Hematopoietic multipotent progenitor cell treated with erythropoietin and hydrocortisone succinate and interleukin-3 and kit ligand, for 4 days (in vitro differentiated cells): Measurements from ENCODE around the gene EXOC4.

Experiments
- DNase-seq: peaks from one replicate; pipeline ENCODE4 v3.0.0-alpha.2; 2015

EXOC4 gene

DNA sequence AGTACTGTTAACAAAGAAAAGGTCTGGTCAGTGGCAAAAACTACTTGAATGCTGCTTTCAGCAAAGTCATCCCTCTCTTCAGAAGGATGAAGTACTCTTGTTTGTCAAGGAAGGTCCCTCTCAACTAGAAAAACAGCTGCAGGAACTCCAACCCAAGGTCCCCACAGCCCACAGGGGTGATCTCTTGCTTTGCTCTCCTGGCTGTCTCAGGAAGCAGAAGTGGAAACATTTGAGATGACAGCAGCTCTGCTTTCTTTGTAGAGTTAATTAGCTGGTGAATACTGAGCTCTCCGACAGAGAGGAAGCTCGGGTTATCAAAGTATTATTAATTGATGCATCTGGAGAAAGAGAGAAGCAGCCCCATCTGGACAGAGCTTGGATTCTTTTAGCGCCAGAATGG is 848.8 kb downstream of the EXOC4 start:
- peak; percentile 40 for DNase-seq

DNA sequence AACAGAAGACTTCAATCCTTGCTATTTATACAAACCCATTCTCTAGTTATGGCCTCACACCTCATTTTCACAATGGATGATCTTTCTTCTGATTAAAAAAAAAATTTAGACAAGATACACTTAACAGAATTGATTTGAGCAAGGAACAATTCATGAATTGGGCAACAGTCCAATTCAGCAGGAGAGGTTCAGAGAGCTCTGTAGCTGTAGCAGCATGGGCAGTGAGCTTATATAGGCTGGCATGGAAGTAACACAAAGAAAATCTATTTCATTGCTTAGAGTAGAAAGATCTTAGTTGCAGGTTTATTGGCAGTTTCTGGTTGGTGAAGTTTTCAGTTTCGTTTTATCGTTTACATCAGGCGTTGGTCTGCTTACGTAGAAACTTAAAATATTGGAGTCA is 851.3 kb downstream of the EXOC4 start:
- DNase-seq: no peak

DNA sequence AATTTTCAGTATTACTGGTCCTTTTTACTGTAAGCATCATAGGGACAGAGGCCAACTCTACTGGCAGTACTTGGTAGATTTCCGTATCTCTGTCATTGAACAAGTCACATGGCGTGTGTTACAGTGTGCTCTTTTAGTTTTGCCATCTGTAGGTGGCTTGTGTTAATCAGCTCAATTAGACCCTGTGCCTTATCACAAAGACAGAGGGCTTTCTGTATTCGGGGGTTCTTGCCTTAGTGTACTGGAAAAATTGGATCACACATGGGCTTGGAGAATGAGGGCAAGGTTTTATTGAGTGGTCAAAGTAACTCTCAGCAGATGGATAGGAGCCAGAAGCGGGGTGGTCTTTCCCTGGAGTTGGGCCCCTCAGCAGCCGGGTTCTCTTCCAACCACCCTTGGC is 853.0 kb downstream of the EXOC4 start:
- DNase-seq: no peak

DNA sequence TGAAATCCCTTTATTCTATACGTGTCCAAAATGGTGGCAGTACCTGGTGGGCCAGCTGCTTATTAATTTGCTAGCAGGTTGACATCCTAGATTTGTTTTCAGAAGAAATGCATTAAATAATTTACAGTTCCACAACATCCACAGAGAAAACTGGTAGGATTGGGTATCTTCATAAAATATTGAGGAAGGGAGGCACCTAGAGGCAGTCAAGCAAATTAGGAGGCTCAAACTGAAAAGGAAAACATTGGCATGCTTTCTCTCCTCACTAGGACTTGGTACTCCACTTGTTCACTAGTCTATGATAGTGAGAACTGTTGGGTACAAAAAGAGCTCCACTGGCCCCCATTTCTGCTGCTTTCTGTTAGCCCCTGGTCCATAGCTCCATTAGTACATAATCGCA is 855.9 kb downstream of the EXOC4 start:
- DNase-seq: no peak

DNA sequence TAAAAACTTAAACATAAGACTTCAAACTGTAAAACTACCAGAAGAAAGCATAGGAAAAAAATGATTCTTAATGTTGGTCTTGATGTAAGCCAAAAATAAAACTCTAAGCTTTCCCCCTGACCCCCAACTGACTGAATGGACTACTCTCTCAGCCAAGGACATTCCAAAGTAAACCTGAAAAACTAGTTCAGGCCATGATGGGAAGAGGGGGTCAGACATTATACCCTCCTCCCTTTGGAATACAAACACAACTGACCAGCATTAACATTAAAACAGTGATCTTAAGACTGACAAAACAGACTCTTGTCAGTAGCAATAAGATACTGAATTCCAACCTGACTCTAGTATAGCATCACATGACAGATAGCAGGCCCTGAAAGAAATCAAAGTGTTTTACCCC is 860.8 kb downstream of the EXOC4 start:
- no peak for DNase-seq

DNA sequence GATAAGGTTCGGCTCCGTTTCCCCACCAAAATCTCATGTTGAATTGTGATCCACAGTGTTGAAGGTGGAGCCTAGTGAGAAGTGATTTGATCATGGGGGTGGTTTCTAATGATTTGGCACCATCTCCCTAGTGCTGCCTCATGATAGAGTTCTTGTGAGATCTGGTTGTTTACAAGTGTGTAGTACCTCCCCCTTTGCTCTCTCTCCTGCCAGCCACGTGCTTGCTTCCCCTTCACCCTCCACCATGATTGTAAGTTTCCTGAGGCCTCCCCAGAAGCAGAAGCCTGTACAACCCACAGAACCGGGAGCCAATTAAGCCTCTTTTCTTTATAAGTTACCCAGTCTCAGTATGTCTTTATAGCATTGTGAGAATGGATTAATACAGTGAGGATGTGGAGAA is 862.1 kb downstream of the EXOC4 start:
- DNase-seq: no peak
